K562 (cell line): ENCODE results near the gene METRNL.

ENCODE experiments used
- EZH2 ChIP-seq: IDR thresholded peaks from 2 replicates; pipeline ENCODE4 v1.6.1; 2012; ENCODE audit warnings: low read depth, mild to moderate bottlenecking, inconsistent platforms, low read length, borderline replicate concordance
- RERE ChIP-seq: sonication (generic); formaldehyde crosslinking; IDR thresholded peaks from 2 replicates; pipeline ENCODE4 v1.8.0; 2023; ENCODE audit warnings: missing genetic modification reagents, mild to moderate bottlenecking, borderline replicate concordance
- TAF1 ChIP-seq: IDR thresholded peaks from 2 replicates; pipeline ENCODE4 v1.6.1; 2011; ENCODE audit warnings: mild to moderate bottlenecking, low read length, moderate library complexity; ENCODE audit not compliant: insufficient read depth, control insufficient read depth, severe bottlenecking; ENCODE audit errors: extremely low read depth
- TCF3 ChIP-seq: sonication (generic); formaldehyde crosslinking; IDR thresholded peaks from 2 replicates; pipeline ENCODE4 v1.4.0; 2020; ENCODE audit warnings: mild to moderate bottlenecking, missing genetic modification reagents
- TEAD2 ChIP-seq: fragments of 450-650 bp; IDR thresholded peaks from 2 replicates; pipeline ENCODE4 v1.6.1; 2016; ENCODE audit warnings: missing genetic modification characterization, control low read depth, missing compliant biosample characterization
- ZBTB40 ChIP-seq, 2 experiments: fragments of 450-650 bp in 1 of 2; sonication (generic) in 1 of 2; formaldehyde crosslinking in 1 of 2; IDR thresholded peaks; 2 replicates each; pipeline versions ENCODE4 v1.7.1 to v1.9.0; 2016 to 2022; ENCODE audit warnings: inconsistent platforms in 1 of 2, mild to moderate bottlenecking in 1 of 2, missing genetic modification reagents in 1 of 2
- ZNF175 ChIP-seq: fragments of 200-800 bp; sonication (Bioruptor generic); IDR thresholded peaks from 2 replicates; pipeline ENCODE4 v1.6.1; 2016; ENCODE audit warnings: low read depth, mild to moderate bottlenecking, missing genetic modification characterization, missing compliant biosample characterization
- ZNF3 ChIP-seq: fragments of 250-450 bp; sonication (Bioruptor Pico); IDR thresholded peaks from 2 replicates; pipeline ENCODE4 v1.5.0; 2021; ENCODE audit warnings: mild to moderate bottlenecking, moderate library complexity
- ZNF583 ChIP-seq: fragments of 250-450 bp; sonication (Bioruptor Pico); IDR thresholded peaks from 2 replicates; pipeline ENCODE4 v1.4.0; 2020

GRCh38 chr17:83053739-83054451 lies 25.5 kb upstream of the METRNL start:
- TF ChIP-seq TEAD2 (tag) = no peak
- no peak for TF ChIP-seq RERE (CRISPR knock-in tag)
- TF ChIP-seq ZNF583 (CRISPR knock-in tag) = no peak
- TF ChIP-seq EZH2 = no peak
- TF ChIP-seq ZNF175 = 0 out of 2 replicates have a peak, but pooled peaks have one; percentile 41
- no peak for TF ChIP-seq TCF3 (CRISPR knock-in tag)
- no peak for TF ChIP-seq TAF1
- TF ChIP-seq ZNF3 (CRISPR knock-in tag) = no peak
- no peak for TF ChIP-seq ZBTB40 (IDR thresholded peaks at IDR 0.05)
- no peak for TF ChIP-seq ZBTB40 (CRISPR knock-in tag; IDR thresholded peaks at IDR 0.05)
